ENCODE results near the gene HS1BP3. TPM values are rescaled to one million over a fixed set of nuclear protein-coding genes. Genes with fewer than 3 reads are reported as not detected.

HS1BP3 gene
- total RNA-seq, 1 experiment from 2014 or later: 19.6 TPM

DNA sequence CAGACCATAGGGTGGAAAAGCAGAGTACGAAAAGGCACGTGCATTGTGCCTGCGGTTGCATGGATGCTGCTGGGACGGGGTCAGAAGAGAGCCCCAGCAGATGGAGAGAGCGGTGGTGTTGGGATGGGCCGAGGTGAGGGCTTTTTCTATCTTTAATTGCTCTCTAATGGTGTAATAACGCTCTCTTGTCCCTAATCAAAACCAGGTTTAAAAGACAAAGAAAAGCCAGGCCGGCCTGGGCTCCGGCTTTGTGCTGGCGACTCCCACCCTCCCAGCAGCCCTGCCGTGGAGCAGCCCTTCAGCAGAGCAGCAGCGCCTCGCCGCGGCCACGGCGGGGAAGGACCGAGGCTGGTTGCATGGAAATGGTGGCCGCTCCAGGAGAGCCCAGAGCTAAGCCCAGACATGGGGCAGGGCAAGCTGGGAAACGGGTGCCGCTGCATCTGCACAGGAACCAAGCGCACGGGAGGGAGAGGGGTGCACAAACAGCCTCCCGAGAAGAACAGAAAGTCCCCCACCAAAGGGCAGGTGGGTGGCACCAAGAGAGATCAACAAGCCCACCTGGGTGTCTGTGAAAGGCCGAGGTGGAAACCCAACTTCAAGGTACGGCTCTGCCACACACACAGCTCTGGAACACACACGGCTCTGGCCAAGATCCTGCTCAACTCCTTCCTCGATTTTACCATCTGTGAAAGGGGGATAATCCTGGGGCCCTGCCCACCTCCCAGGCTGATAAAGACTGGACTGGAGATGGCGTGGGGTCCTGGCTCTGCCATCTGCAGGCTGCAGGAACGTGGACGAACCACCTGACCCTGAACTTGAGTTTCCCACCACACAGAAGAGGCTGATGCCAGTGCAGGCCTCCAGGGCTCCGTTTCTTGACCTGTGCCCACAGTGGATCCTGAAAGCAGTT, 15.0 kb downstream of the HS1BP3 start:
- POLR2A ChIA-PET (ENCODE audit: unreplicated experiment): interaction anchor here (0.7 kb wide), 1 partner anchor 189 kb away, joined by 9 read pairs; the partner anchor contains the start of gene RHOB
- no peak overlapping the region for H3K27ac ChIP-seq (ENCODE audit: low read length)
- peak; percentile 83 for DNase-seq

GRCh38 chr2:20635113-20635510, 15.8 kb downstream of the HS1BP3 start:
- no peak overlapping the region for H3K27ac ChIP-seq (ENCODE audit: low read length)
- no peak for DNase-seq
- no peaks in the 10 kb centered on the region for H4K20me1 ChIP-seq (ENCODE audit: low read length)
- H3K9ac ChIP-seq (ENCODE audit: low read length): no peak overlapping the region
- peaks cover 19% of the 10 kb centered on the region for H3K4me1 ChIP-seq (ENCODE audit: insufficient read depth, low read length)
- no peaks in the 10 kb centered on the region for H3K36me3 ChIP-seq (ENCODE audit: low read depth, low read length)
- no peak overlapping the region for H3K4me3 ChIP-seq (ENCODE audit: low read length)
- H3F3A ChIP-seq (ENCODE audit: low read length, unreplicated experiment): no peaks in the 10 kb centered on the region
- POLR2A ChIA-PET (ENCODE audit: unreplicated experiment): no interaction called here
- ATAC-seq: no peak
- no peaks in the 10 kb centered on the region for H3K9me2 ChIP-seq (replicated peaks; ENCODE audit: low read length)
- CTCF ChIA-PET: interaction anchor here (0.5 to 2.0 kb wide), 3 partner anchors 191 to 328 kb away, joined by 5 to 17 read pairs (median 10); no protein-coding TSS in a partner anchor
- BruUV-seq (replicated peaks): no TSS peak
- no peaks in the 10 kb centered on the region for H3K27me3 ChIP-seq (ENCODE audit: low read length)
- no peaks in the 10 kb centered on the region for H3K9me3 ChIP-seq (ENCODE audit: low read length)
- no peak overlapping the region for H2AFZ ChIP-seq (ENCODE audit: low read length)
- intact Hi-C loops (cut with micrococcal nuclease): loop anchor here (1.0 to 2.0 kb wide), 2 partner anchors 34 to 224 kb away; no protein-coding TSS in a partner anchor
- no peaks in the 10 kb centered on the region for H3K79me2 ChIP-seq (ENCODE audit: low read length)
- H3K4me2 ChIP-seq (ENCODE audit: low read length): no peak overlapping the region; the same call in 1 of the 2 replicates
- no peak for TF ChIP-seq EZH2 (IDR thresholded peaks at IDR 0.05; ENCODE audit: low read length, unreplicated experiment)
- no peak for TF ChIP-seq EZH2phosphoT487 (IDR thresholded peaks at IDR 0.05; ENCODE audit: borderline replicate concordance, low read length)
- no peak for TF ChIP-seq CTCF (conservative IDR thresholded peaks at IDR 0.05; ENCODE audit: low read depth, low read length)

More for the DNA sequence above, 15.0 kb downstream of the HS1BP3 start:
- TF ChIP-seq EZH2 (IDR thresholded peaks at IDR 0.05; ENCODE audit: low read length, unreplicated experiment) (no peak), CTCF (conservative IDR thresholded peaks at IDR 0.05; ENCODE audit: low read depth, low read length) (peak; percentile 95), EZH2phosphoT487 (IDR thresholded peaks at IDR 0.05; ENCODE audit: borderline replicate concordance, low read length) (no peak)
- intact Hi-C loops (cut with micrococcal nuclease): loop anchor here (1.0 to 2.0 kb wide), 4 partner anchors 35 to 240 kb away; no protein-coding TSS in a partner anchor
- Histone ChIP-seq H3F3A (ENCODE audit: low read length, unreplicated experiment) (no peaks in the 10 kb centered on the region), H3K9me3 (ENCODE audit: low read length) (no peaks in the 10 kb centered on the region), H2AFZ (ENCODE audit: low read length) (no peak overlapping the region), H3K79me2 (ENCODE audit: low read length) (no peaks in the 10 kb centered on the region), H3K9me2 (replicated peaks; ENCODE audit: low read length) (no peaks in the 10 kb centered on the region), H3K4me2 (ENCODE audit: low read length) (peak overlapping the region; percentile 40; the same call in 1 of the 2 replicates), H3K36me3 (ENCODE audit: low read depth, low read length) (no peaks in the 10 kb centered on the region), H4K20me1 (ENCODE audit: low read length) (no peaks in the 10 kb centered on the region), H3K9ac (ENCODE audit: low read length) (no peak overlapping the region), H3K27me3 (ENCODE audit: low read length) (no peaks in the 10 kb centered on the region), H3K4me1 (ENCODE audit: insufficient read depth, low read length) (peaks cover 19% of the 10 kb centered on the region), H3K4me3 (ENCODE audit: low read length) (no peak overlapping the region)
- CTCF ChIA-PET: interaction anchor here (0.6 to 2.0 kb wide), 8 partner anchors 130 to 240 kb away, joined by 3 to 17 read pairs (median 3); partner anchors contain the start of gene RHOB
- BruUV-seq (replicated peaks): no TSS peak
- peak; percentile 98 for ATAC-seq

All from PC-3 (cell line).